H1 (cell line): ENCODE results near the gene ADAMTS14. TPM values are rescaled to one million over a fixed set of nuclear protein-coding genes. Genes with fewer than 3 reads are reported as not detected.

Experiments
- CTCF ChIA-PET: fragments of 300-600 bp; sonication (Branson Sonifier 250); formaldehyde crosslinking; loops from one replicate; lab custom pipeline; 2021; ENCODE audit not compliant: partially characterized antibody; lab: Charles Lee
- POLR2A ChIA-PET: fragments of 300-600 bp; sonication (Branson Sonifier 250); formaldehyde crosslinking; loops from one replicate; lab custom pipeline; 2021; ENCODE audit warnings: inconsistent platforms; ENCODE audit not compliant: partially characterized antibody; lab: Charles Lee
- DNase-seq, 2 experiments: peaks; one replicate each; pipeline versions ENCODE4 v3.0.0 to v3.0.0-alpha.2; 2010 to 2022; ENCODE audit warnings: low spot score in 2 of 2, low read depth in 1 of 2, mixed read lengths in 1 of 2
- FAIRE-seq: peaks from 2 replicates; lab custom pipeline; 2011; peaks lifted over from hg19 to GRCh38; lab: Jason Lieb, UNC
- H2AFZ ChIP-seq: 2 replicates; pipeline ENCODE4 v1.8.1; 2012; ENCODE audit warnings: low read length, inconsistent platforms
- H2AK5ac ChIP-seq: 2 replicates; pipeline ENCODE4 v1.6.1; 2013; ENCODE audit warnings: low read depth, low read length
- H2BK120ac ChIP-seq: replicated peaks from 2 replicates; pipeline ENCODE3; 2013; ENCODE audit warnings: low read depth, low read length, inconsistent platforms
- H2BK12ac ChIP-seq: 2 replicates; pipeline ENCODE4 v1.6.1; 2013; ENCODE audit warnings: low read depth, low read length
- H2BK15ac ChIP-seq: 2 replicates; pipeline ENCODE4 v1.6.1; 2013; ENCODE audit warnings: low read length
- H2BK20ac ChIP-seq: 2 replicates; pipeline ENCODE4 v1.6.1; 2013; ENCODE audit warnings: low read length
- H2BK5ac ChIP-seq: 2 replicates; pipeline ENCODE4 v1.6.1; 2013; ENCODE audit warnings: low read depth, low read length
- H3K14ac ChIP-seq: 2 replicates; pipeline ENCODE4 v1.6.1; 2013; ENCODE audit warnings: inconsistent platforms; ENCODE audit not compliant: insufficient read length
- H3K18ac ChIP-seq: 2 replicates; pipeline ENCODE4 v1.6.1; 2013; ENCODE audit warnings: low read length; ENCODE audit errors: extremely low read depth
- H3K23ac ChIP-seq: 2 replicates; pipeline ENCODE4 v1.6.1; 2013; ENCODE audit warnings: inconsistent platforms; ENCODE audit not compliant: insufficient read length
- H3K23me2 ChIP-seq: 2 replicates; pipeline ENCODE4 v1.6.1; 2013; ENCODE audit warnings: low read depth, low read length
- H3K27ac ChIP-seq: 2 replicates; pipeline ENCODE4 v1.6.1; 2011; ENCODE audit warnings: low read depth, low read length, inconsistent platforms
- H3K27me3 ChIP-seq, 4 experiments: replicated peaks in 1 of 4; 1 replicate in 1 of 4; 2 replicates in 3 of 4; pipeline versions ENCODE4 v1.6.1 to v1.8.1; 2011 to 2013; ENCODE audit warnings: low read length in 3 of 4, mild to moderate bottlenecking in 3 of 4, inconsistent platforms in 2 of 4, mixed read lengths in 2 of 4, moderate library complexity in 1 of 4; ENCODE audit not compliant: control insufficient read depth in 3 of 4, insufficient read depth in 3 of 4; ENCODE audit errors: extremely low read depth in 1 of 4
- H3K36me3 ChIP-seq, 4 experiments: 2 replicates each; pipeline versions ENCODE4 v1.6.1 to v1.8.1; 2011 to 2013; ENCODE audit warnings: mild to moderate bottlenecking in 4 of 4, low read length in 3 of 4, moderate library complexity in 2 of 4, control low read depth in 1 of 4, inconsistent platforms in 1 of 4; ENCODE audit not compliant: insufficient read depth in 4 of 4, control insufficient read depth in 2 of 4
- H3K4ac ChIP-seq: replicated peaks from 2 replicates; pipeline ENCODE3; 2013; ENCODE audit warnings: low read length, low read depth, mixed read lengths, inconsistent platforms; ENCODE audit not compliant: insufficient read length
- H3K4me1 ChIP-seq, 4 experiments: replicated peaks in 1 of 4; 1 replicate in 1 of 4; 2 replicates in 3 of 4; pipeline versions ENCODE4 v1.6.1 to v1.8.1; 2011 to 2013; ENCODE audit warnings: low read length in 3 of 4, inconsistent platforms in 2 of 4, mixed read lengths in 1 of 4; ENCODE audit not compliant: insufficient read depth in 4 of 4, control insufficient read depth in 3 of 4
- H3K4me2 ChIP-seq, 2 experiments: 2 replicates each; pipeline versions ENCODE4 v1.6.1 to v1.8.1; 2011 to 2013; ENCODE audit warnings: low read depth in 2 of 2, low read length in 2 of 2, control low read depth in 1 of 2, inconsistent platforms in 1 of 2, mild to moderate bottlenecking in 1 of 2; ENCODE audit not compliant: insufficient read depth in 1 of 2
- H3K4me3 ChIP-seq, 4 experiments: fragments of 200-600, 300-600 bp in 1 of 4; sonication (generic), shearing (Covaris generic), sonication (Bioruptor Twin) in 1 of 4; 2 replicates each; pipeline versions ENCODE4 v1.5.1 to v1.8.1; 2011 to 2016; ENCODE audit warnings: low read length in 4 of 4, low read depth in 3 of 4, control low read depth in 2 of 4, inconsistent platforms in 2 of 4, mild to moderate bottlenecking in 2 of 4, mixed read lengths in 1 of 4, moderate library complexity in 1 of 4; ENCODE audit not compliant: insufficient read depth in 2 of 4; ENCODE audit errors: extremely low read depth in 1 of 4
- H3K56ac ChIP-seq: replicated peaks from 2 replicates; pipeline ENCODE3; 2013; ENCODE audit warnings: low read depth, mild to moderate bottlenecking, mixed read lengths, low read length, inconsistent platforms; ENCODE audit not compliant: insufficient read length
- H3K79me1 ChIP-seq: 2 replicates; pipeline ENCODE4 v1.6.1; 2013; ENCODE audit warnings: low read depth, low read length, control low read depth
- H3K79me2 ChIP-seq, 2 experiments: 2 replicates each; pipeline versions ENCODE4 v1.6.1 to v1.8.1; 2012 to 2013; ENCODE audit warnings: low read length in 2 of 2, mild to moderate bottlenecking in 2 of 2, inconsistent platforms in 1 of 2; ENCODE audit not compliant: insufficient read depth in 2 of 2, control insufficient read depth in 1 of 2
- H3K9ac ChIP-seq, 4 experiments: replicated peaks in 1 of 4; 1 replicate in 1 of 4; 2 replicates in 3 of 4; pipeline versions ENCODE4 v1.6.1 to v1.8.1; 2011 to 2013; ENCODE audit warnings: low read depth in 3 of 4, low read length in 3 of 4, control low read depth in 2 of 4, mild to moderate bottlenecking in 2 of 4, moderate library complexity in 2 of 4, inconsistent platforms in 1 of 4; ENCODE audit errors: extremely low read depth in 1 of 4
- H3K9me3 ChIP-seq, 2 experiments: 2 replicates each; pipeline versions ENCODE4 v1.6.1 to v1.8.1; 2012 to 2013; ENCODE audit warnings: mild to moderate bottlenecking in 2 of 2, moderate library complexity in 2 of 2, control low read depth in 1 of 2, inconsistent platforms in 1 of 2, low read depth in 1 of 2, low read length in 1 of 2, mixed read lengths in 1 of 2; ENCODE audit not compliant: insufficient read depth in 2 of 2
- H4K20me1 ChIP-seq, 2 experiments: replicated peaks in 1 of 2; 2 replicates each; pipeline versions ENCODE3 to v1.8.1; 2011 to 2013; ENCODE audit warnings: inconsistent platforms in 2 of 2, low read length in 2 of 2, mild to moderate bottlenecking in 1 of 2; ENCODE audit not compliant: insufficient read depth in 2 of 2, control insufficient read depth in 1 of 2
- H4K5ac ChIP-seq: 2 replicates; pipeline ENCODE4 v1.6.1; 2013; ENCODE audit warnings: low read length, low read depth, mixed read lengths, inconsistent platforms; ENCODE audit not compliant: insufficient read length
- H4K8ac ChIP-seq: 2 replicates; pipeline ENCODE4 v1.8.0; 2013; ENCODE audit warnings: mild to moderate bottlenecking, moderate library complexity, low read length, inconsistent platforms; ENCODE audit not compliant: insufficient read depth; ENCODE audit errors: extremely low read depth
- H4K91ac ChIP-seq: replicated peaks from 2 replicates; pipeline ENCODE3; 2013; ENCODE audit warnings: low read length, mixed read lengths, inconsistent platforms; ENCODE audit not compliant: insufficient read length
- BACH1 ChIP-seq: IDR thresholded peaks from 2 replicates; pipeline ENCODE4 v1.6.1; 2012; ENCODE audit warnings: low read length, improper control_type of control experiment
- EZH2 ChIP-seq: fragments of 200-600 bp; sonication (generic); IDR thresholded peaks from 2 replicates; pipeline ENCODE4 v1.7.1; 2012; ENCODE audit warnings: low read depth, mild to moderate bottlenecking, moderate library complexity, low read length, inconsistent platforms; ENCODE audit not compliant: severe bottlenecking
- JUND ChIP-seq: IDR thresholded peaks from 2 replicates; pipeline ENCODE4 v1.6.1; 2011; ENCODE audit warnings: mild to moderate bottlenecking, improper control_type of control experiment, low read length
- POLR2A ChIP-seq, 2 experiments: IDR thresholded peaks; 1 replicate in 1 of 2; 2 replicates in 1 of 2; pipeline ENCODE4 v1.6.1; 2011; ENCODE audit warnings: low read depth in 2 of 2, low read length in 2 of 2, mild to moderate bottlenecking in 2 of 2; ENCODE audit errors: control extremely low read depth in 1 of 2
- TCF12 ChIP-seq: IDR thresholded peaks from 2 replicates; pipeline ENCODE4 v1.6.1; 2011; ENCODE audit warnings: low read depth, mild to moderate bottlenecking, low read length
- WGBS, 2 experiments: shearing (Covaris generic) in 1 of 2; methylation state at CpG; one replicate each; pipeline versions ENCODE4 v1.1.6 to v1.1.7; 2013 to 2015; ENCODE audit warnings: low lambda C conversion rate in 2 of 2, mixed read lengths in 2 of 2, inconsistent platforms in 1 of 2, low coverage in 1 of 2, missing lambda C conversion rate in 1 of 2; ENCODE audit not compliant: insufficient replicate concordance in 2 of 2, insufficient coverage in 1 of 2, insufficient read length in 1 of 2; ENCODE audit errors: extremely low coverage in 1 of 2, missing lambda C conversion rate in 1 of 2; 5-methylcytosine and 5-hydroxymethylcytosine counted together
- polyA plus RNA-seq, 7 experiments: library from polyadenylated mRNA; depleted of rRNA in 3 of 7; stranded (reverse) in 5 of 7; unstranded in 2 of 7; fragments of >200 nt in 5 of 7; fragments of 200-250 nt in 2 of 7; gene quantifications; 1 replicate in 5 of 7; 2 replicates in 1 of 7; 4 replicates in 1 of 7; pipeline versions ENCODE4 v1.2.1 to v1.2.3, GENCODE V29; 2011 to 2013; ENCODE audit warnings: missing spikeins in 2 of 7, mixed read lengths in 2 of 7
- total RNA-seq: library from RNA; stranded (reverse); fragmentation: NEBNext Ultra II Directional; extraction: Animal tissue kit (Norgen Biotek cat#: 25700); gene quantifications from 2 replicates; pipeline ENCODE4 v1.2.1, GENCODE V29; 2021
- TF ChIP-seq, protein P1 (sequence below): IDR thresholded peaks from 2 replicates; pipeline ENCODE4 v1.6.1; 2012; ENCODE audit warnings: inconsistent platforms

ADAMTS14 gene
- total and polyA plus RNA-seq, 2 of the 8 experiments (the other 6 are each of a cell fraction or from before 2014, with no cell fraction given) = 2.0 to 2.3 TPM

DNA sequence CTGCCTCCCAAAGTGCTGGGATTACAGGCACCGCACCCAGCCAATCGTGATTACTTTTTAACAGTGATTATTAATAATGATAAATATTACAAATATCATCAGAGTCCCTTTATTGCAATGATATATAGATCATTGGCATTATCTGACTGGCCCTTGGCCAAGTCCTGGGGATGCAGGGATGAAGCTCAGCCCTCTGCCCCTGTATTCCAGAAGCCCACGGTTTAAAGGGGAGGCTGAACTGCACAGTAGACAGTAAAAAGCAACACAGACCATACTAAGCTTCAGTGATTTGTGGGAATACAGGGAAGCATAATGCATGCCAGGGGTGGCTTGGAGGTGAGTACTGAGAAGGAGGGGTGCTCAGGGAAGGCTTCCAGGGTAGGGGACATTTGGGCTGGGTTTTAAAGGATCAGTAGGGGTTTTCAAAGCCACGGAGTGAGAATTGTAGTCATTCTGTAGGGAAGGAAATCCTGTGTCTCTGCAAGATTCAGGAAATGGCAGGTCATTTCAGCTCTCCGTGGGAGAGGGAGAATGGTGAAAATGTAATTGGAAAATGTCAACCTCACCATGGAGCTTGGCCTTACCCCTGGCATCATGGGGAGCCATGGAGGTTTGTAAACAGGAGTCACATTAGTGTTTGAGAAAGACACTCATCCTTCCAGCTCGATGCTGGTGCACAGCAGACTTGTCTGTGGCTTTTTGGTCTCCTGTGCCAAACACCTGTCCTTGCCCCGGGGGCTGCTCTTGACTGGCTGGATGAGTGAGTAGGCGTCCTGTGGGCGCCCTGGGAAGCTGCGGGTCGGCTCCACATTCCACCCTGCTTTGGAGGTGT, 8.8 kb downstream of the ADAMTS14 start:
- WGBS, 2 experiments = 92% methylated on average over 11 of the region's 11 CpGs; no CpG with 5 or more reads in 1 of the 2 experiments
- Histone ChIP-seq H3K14ac (no peak overlapping the region), H3K79me1 (no peaks in the 10 kb centered on the region; the same call in 1 of the 2 replicates), H3K23me2 (no peaks in the 10 kb centered on the region), H4K20me1 (no peaks in the 10 kb centered on the region), H4K8ac (peak overlapping the region; percentile 31; the same call in 1 of the 2 replicates), H3K9me3 (no peaks in the 10 kb centered on the region), H3K4me1 (peaks cover 0 to 4% (median 1%) of the 10 kb centered on the region in 4 experiments; a peak in 2 of 7 replicates), H2BK5ac (no peak overlapping the region), H2BK120ac (no peak overlapping the region), H3K4me3 (no peak overlapping the region), H3K79me2 (no peaks in the 10 kb centered on the region), H2BK12ac (no peak overlapping the region), H3K4ac (peak overlapping the region; percentile 61), H2AK5ac (no peak overlapping the region), H2AFZ (no peak overlapping the region), H3K4me2 (no peak overlapping the region), H2BK20ac (no peak overlapping the region), H2BK15ac (no peak overlapping the region), H3K36me3 (no peaks in the 10 kb centered on the region; a peak in 1 of 8 replicates), H4K5ac (no peak overlapping the region), H4K91ac (no peak overlapping the region), H3K9ac (no peak overlapping the region), H3K27ac (no peak overlapping the region), H3K18ac (no peak overlapping the region; the same call in 1 of the 2 replicates), H3K23ac (no peak overlapping the region), H3K27me3 (no peaks in the 10 kb centered on the region), H3K56ac (no peak overlapping the region)
- DNase-seq (no peak), FAIRE-seq (no peak)
- no peak for TF ChIP-seq JUND
- TF ChIP-seq, protein P1, sequence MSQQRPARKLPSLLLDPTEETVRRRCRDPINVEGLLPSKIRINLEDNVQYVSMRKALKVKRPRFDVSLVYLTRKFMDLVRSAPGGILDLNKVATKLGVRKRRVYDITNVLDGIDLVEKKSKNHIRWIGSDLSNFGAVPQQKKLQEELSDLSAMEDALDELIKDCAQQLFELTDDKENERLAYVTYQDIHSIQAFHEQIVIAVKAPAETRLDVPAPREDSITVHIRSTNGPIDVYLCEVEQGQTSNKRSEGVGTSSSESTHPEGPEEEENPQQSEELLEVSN = no peak
- TF ChIP-seq EZH2 = no peak
- no peak for TF ChIP-seq POLR2A (IDR thresholded peaks at IDR 0.05; ENCODE audit: control extremely low read depth in 1 of 2, low read depth in 2 of 2, low read length in 2 of 2)
- no peak for TF ChIP-seq TCF12
- no peak for TF ChIP-seq BACH1
- POLR2A ChIA-PET = no interaction called here
- CTCF ChIA-PET = interaction anchor here (0.7 to 2.4 kb wide), 8 partner anchors 10 to 122 kb away, joined by 3 to 7 read pairs (median 3); no protein-coding TSS in a partner anchor
